Fibroblast of lung (primary cell): ENCODE data around the gene FUT8. TPM values are rescaled to one million over a fixed set of nuclear protein-coding genes. Genes with fewer than 3 reads are reported as not detected.

Experiments used
- DNase-seq, 2 donors: peaks; one replicate each; pipeline versions ENCODE4 v3.0.0 to v3.0.0-alpha.2; 2010; ENCODE audit warnings: low read depth in 2 of 2
- H2AFZ ChIP-seq: 2 replicates; pipeline ENCODE4 v1.5.1; 2012; ENCODE audit warnings: low read length, control low read depth, inconsistent platforms
- H3K27ac ChIP-seq: 2 replicates; pipeline ENCODE4 v1.5.1; 2011; ENCODE audit warnings: low read length, control low read depth; ENCODE audit not compliant: insufficient read depth
- H3K27me3 ChIP-seq: 2 replicates; pipeline ENCODE4 v1.5.1; 2011; ENCODE audit warnings: mild to moderate bottlenecking, low read length; ENCODE audit not compliant: control insufficient read depth, insufficient read depth
- H3K36me3 ChIP-seq: 2 replicates; pipeline ENCODE4 v1.5.1; 2011; ENCODE audit warnings: low read length; ENCODE audit not compliant: control insufficient read depth, insufficient read depth
- H3K4me1 ChIP-seq: 2 replicates; pipeline ENCODE4 v1.5.1; 2011; ENCODE audit warnings: low read length; ENCODE audit not compliant: control insufficient read depth, insufficient read depth; ENCODE audit errors: extremely low read depth
- H3K4me2 ChIP-seq: 2 replicates; pipeline ENCODE4 v1.5.1; 2011; ENCODE audit warnings: low read length, control low read depth; ENCODE audit not compliant: insufficient read depth; ENCODE audit errors: extremely low read depth
- H3K4me3 ChIP-seq, 4 experiments: fragments of 200-600 bp in 1 of 4; sonication (generic) in 1 of 4; replicated peaks in 1 of 4; 2 replicates each; pipeline ENCODE4 v1.5.1; 2011 to 2016; ENCODE audit warnings: low read length in 4 of 4, low read depth in 3 of 4, mild to moderate bottlenecking in 3 of 4, control low read depth in 2 of 4, inconsistent platforms in 1 of 4, mixed read lengths in 1 of 4; ENCODE audit not compliant: insufficient read depth in 1 of 4; ENCODE audit errors: control extremely low read depth in 1 of 4
- H3K79me2 ChIP-seq: 2 replicates; pipeline ENCODE4 v1.5.1; 2012; ENCODE audit warnings: mild to moderate bottlenecking, low read length, inconsistent platforms; ENCODE audit not compliant: control insufficient read depth, insufficient read depth
- H3K9ac ChIP-seq: 2 replicates; pipeline ENCODE4 v1.5.1; 2011; ENCODE audit warnings: mild to moderate bottlenecking, low read length, control low read depth; ENCODE audit not compliant: insufficient read depth
- H3K9me3 ChIP-seq: 2 replicates; pipeline ENCODE4 v1.5.1; 2012; ENCODE audit warnings: low read depth, low read length; ENCODE audit not compliant: control insufficient read depth, insufficient read depth
- H4K20me1 ChIP-seq: 2 replicates; pipeline ENCODE4 v1.5.1; 2011; ENCODE audit warnings: low read length; ENCODE audit not compliant: control insufficient read depth, insufficient read depth; ENCODE audit errors: extremely low read depth
- EZH2 ChIP-seq: IDR thresholded peaks from 2 replicates; pipeline ENCODE4 v1.5.1; 2012; ENCODE audit warnings: low read length, control low read depth, mild to moderate bottlenecking; ENCODE audit errors: missing control alignments
- polyA plus RNA-seq, 2 donors: library from polyadenylated mRNA; depleted of rRNA in 1 of 2; stranded (reverse) in 1 of 2; unstranded in 1 of 2; fragments of >200 nt; gene quantifications; 2 replicates each; pipeline ENCODE4 v1.2.1, GENCODE V29; 2011 to 2012; ENCODE audit warnings: missing spikeins in 1 of 2
- total RNA-seq: library from RNA; depleted of rRNA; stranded (reverse); fragments of >200 nt; gene quantifications from 2 replicates; pipeline ENCODE4 v1.2.1, GENCODE V29; 2014
- TF ChIP-seq, protein P1 (sequence below), 2 donors: IDR thresholded peaks in 1 of 2; conservative IDR thresholded peaks in 1 of 2; 1 replicate in 1 of 2; 2 replicates in 1 of 2; pipeline ENCODE4 v1.5.1; 2011 to 2012; ENCODE audit warnings: low read length in 2 of 2, control low read depth in 1 of 2, inconsistent platforms in 1 of 2, low read depth in 1 of 2, mild to moderate bottlenecking in 1 of 2

The FUT8 gene
- total and polyA plus RNA-seq, 2 donors (not counting 1 experiment from before 2014, with no cell fraction given), result 51.4 to 95.8 TPM

DNA sequence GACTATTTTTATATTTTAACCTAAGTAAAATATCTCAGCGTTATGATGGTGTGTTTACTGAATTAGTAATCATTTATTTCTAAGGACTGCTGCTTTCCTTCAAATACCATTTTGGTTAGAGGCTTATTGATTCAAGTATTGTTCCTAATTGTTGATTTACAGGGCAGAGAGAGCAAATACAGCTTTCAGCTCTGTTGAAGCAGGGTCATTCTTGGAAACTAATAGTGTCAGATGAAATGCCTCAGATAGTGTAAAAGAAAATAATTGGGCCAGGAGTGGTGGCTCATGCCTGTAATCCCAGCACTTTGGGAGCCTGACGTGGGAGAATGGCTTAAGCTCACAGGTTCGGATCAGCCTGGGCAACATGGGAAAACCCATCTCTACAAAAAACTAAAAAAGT lies 249.3 kb downstream of the FUT8 start:
- Histone ChIP-seq H2AFZ (no peak overlapping the region), H3K27me3 (no peaks in the 10 kb centered on the region), H3K4me3 (no peak overlapping the region), H3K9me3 (no peaks in the 10 kb centered on the region), H3K9ac (no peak overlapping the region), H3K4me1 (no peaks in the 10 kb centered on the region), H3K36me3 (no peaks in the 10 kb centered on the region), H3K27ac (no peak overlapping the region), H3K4me2 (no peak overlapping the region), H3K79me2 (no peaks in the 10 kb centered on the region), H4K20me1 (no peaks in the 10 kb centered on the region)
- TF ChIP-seq, protein P1, sequence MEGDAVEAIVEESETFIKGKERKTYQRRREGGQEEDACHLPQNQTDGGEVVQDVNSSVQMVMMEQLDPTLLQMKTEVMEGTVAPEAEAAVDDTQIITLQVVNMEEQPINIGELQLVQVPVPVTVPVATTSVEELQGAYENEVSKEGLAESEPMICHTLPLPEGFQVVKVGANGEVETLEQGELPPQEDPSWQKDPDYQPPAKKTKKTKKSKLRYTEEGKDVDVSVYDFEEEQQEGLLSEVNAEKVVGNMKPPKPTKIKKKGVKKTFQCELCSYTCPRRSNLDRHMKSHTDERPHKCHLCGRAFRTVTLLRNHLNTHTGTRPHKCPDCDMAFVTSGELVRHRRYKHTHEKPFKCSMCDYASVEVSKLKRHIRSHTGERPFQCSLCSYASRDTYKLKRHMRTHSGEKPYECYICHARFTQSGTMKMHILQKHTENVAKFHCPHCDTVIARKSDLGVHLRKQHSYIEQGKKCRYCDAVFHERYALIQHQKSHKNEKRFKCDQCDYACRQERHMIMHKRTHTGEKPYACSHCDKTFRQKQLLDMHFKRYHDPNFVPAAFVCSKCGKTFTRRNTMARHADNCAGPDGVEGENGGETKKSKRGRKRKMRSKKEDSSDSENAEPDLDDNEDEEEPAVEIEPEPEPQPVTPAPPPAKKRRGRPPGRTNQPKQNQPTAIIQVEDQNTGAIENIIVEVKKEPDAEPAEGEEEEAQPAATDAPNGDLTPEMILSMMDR (conservative IDR thresholded peaks at IDR 0.05 in 1 of 2, IDR thresholded peaks at IDR 0.05 in 1 of 2; ENCODE audit: low read depth in 1 of 2, low read length in 2 of 2), result no peak
- no peak for TF ChIP-seq EZH2
- DNase-seq, result no peak

DNA sequence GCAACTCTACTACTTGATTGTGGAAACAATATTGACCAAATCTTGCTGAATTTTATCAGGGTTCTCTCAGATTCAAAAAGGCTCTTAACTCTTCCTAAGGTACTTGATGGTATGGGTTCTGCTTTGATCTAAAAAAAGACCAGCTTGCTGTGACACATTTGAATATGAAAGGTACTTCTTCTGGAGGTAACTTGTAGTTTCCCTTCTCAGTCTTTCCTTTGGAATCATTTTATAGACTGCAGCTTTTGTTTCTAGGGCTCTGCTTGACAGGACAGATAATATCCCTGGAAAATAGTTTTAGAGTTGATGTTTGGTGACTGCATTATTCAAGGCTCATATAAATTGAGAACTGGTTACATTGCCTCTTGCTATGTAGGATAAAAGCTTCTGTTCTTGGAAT lies 251.9 kb downstream of the FUT8 start:
- DNase-seq, result no peak
- no peaks in the 10 kb centered on the region for H3K4me1 ChIP-seq
- no peaks in the 10 kb centered on the region for H3K79me2 ChIP-seq
- no peaks in the 10 kb centered on the region for H3K36me3 ChIP-seq
- no peaks in the 10 kb centered on the region for H4K20me1 ChIP-seq
- H3K27me3 ChIP-seq, result no peaks in the 10 kb centered on the region
- H3K4me2 ChIP-seq, result no peak overlapping the region
- no peak overlapping the region for H3K9ac ChIP-seq
- no peak overlapping the region for H3K27ac ChIP-seq
- H3K4me3 ChIP-seq, result no peak overlapping the region
- no peaks in the 10 kb centered on the region for H3K9me3 ChIP-seq
- TF ChIP-seq EZH2, result no peak
- no peak overlapping the region for H2AFZ ChIP-seq

DNA sequence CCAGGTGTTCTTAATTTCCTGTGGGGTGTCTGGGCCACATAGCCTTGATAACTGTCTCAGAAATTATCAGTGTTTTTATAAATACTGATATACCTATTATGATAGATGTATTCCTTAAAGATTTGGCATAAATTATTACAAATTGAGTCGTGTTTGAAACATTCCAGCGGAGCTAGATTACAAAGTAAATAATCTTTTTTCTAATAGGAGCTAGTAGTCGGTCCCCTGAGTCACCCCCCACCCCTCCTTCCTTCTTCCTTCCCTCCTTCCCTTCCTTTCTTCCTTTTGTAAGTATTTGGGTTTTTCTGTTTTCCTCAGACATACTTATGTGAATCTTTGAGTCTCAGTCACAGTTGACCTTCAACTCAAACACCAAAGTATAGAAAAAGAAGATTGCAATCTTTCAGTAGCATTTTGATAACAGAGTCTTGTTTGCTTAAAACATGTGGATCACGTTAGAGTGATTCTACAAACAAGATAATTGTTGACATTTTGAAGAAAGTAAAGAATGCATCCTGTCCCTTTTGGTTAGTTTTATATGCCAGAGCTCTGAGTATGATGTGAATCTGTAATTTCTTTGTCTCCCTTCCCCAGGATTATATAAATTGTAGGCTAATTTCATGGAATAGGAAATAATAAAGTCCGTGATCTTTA lies 264.0 kb downstream of the FUT8 start:
- H3K79me2 ChIP-seq, result no peaks in the 10 kb centered on the region
- H3K36me3 ChIP-seq, result no peaks in the 10 kb centered on the region
- no peak overlapping the region for H3K4me2 ChIP-seq
- no peaks in the 10 kb centered on the region for H3K27me3 ChIP-seq
- no peaks in the 10 kb centered on the region for H3K9me3 ChIP-seq
- H2AFZ ChIP-seq, result no peak overlapping the region
- no peak overlapping the region for H3K9ac ChIP-seq
- no peak overlapping the region for H3K27ac ChIP-seq
- no peak overlapping the region for H3K4me3 ChIP-seq
- no peaks in the 10 kb centered on the region for H3K4me1 ChIP-seq
- H4K20me1 ChIP-seq, result no peaks in the 10 kb centered on the region
- DNase-seq, result no peak
- no peak for TF ChIP-seq EZH2
- TF ChIP-seq, protein P1 (conservative IDR thresholded peaks at IDR 0.05 in 1 of 2, IDR thresholded peaks at IDR 0.05 in 1 of 2; ENCODE audit: low read depth in 1 of 2, low read length in 2 of 2), result no peak
